Measurements from ENCODE around the gene PROCA1. TPM values are rescaled to one million over a fixed set of nuclear protein-coding genes. Genes with fewer than 3 reads are reported as not detected.

The PROCA1 gene
- total and polyA plus RNA-seq, 9 of the 15 experiments (the other 6 are each of a cell fraction or from before 2014, with no cell fraction given): 0.78 to 16.2 (median 5.6) TPM

DNA sequence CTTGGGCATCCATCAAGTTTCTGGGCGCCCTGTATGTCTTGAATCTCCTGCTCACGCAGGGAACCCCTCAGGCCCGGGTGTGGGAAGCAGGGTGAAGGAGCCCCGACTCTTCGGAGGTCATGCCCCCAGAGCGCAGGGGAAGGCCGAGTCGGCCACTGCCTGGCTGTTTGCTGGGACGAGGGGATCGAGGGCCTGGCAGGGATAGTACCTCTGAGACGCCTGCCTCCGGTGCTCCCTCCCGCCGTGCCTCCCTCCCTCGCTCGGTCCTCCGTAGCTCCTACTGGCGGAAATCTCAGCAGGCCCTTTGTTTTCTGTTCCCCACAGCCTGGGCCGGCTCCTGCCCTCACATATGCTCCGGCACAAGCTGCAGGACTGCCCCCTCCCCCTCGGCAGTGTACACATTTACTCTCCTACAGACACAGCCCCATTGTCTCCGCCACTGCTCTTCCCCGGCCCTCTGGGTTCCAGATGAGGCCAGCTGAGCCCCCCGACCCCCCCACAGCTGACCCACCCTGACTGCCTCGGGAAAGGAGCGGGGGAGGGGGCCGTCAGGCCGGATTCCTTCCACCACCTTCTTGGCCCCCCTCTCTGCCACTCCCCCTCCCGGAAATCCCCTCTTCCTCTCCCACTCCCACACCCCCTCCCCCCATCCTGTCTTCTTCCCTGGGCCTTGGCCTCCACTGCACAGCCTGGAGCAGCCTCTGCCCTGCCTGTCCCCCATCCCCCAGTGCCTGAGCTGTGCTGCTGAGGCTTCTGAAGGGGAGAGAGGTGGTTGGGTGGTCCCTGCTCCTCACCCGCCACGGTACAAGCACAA is 33.5 kb upstream of the PROCA1 start (continued):
- TF ChIP-seq SIN3A (IDR thresholded peaks at IDR 0.05; ENCODE audit: borderline replicate concordance in 2 of 2, control insufficient read depth in 1 of 2, low read depth in 2 of 2, low read length in 2 of 2) (peak in 1 of 2 experiments; percentile 19; a peak in 1 of 4 replicates), TBP (optimal IDR thresholded peaks at IDR 0.05; ENCODE audit: low read depth, low read length) (peak; percentile 13), RBM22 (IDR thresholded peaks at IDR 0.05; ENCODE audit: low read depth, low read length, poor library complexity, severe bottlenecking) (peak; percentile 65), ZBTB7A (IDR thresholded peaks at IDR 0.05; ENCODE audit: borderline replicate concordance, control insufficient read depth, low read depth, low read length) (peak; percentile 59), SREBF1 (IDR thresholded peaks at IDR 0.05; ENCODE audit: borderline replicate concordance, low read depth, low read length) (no peak), PCBP1 (IDR thresholded peaks at IDR 0.05; ENCODE audit: low read depth, low read length, poor library complexity, severe bottlenecking) (peak; percentile 16), RBM17 (IDR thresholded peaks at IDR 0.05; ENCODE audit: borderline replicate concordance, low read depth, low read length) (no peak), YY1 (IDR thresholded peaks at IDR 0.05; ENCODE audit: borderline replicate concordance in 1 of 3, control insufficient read depth in 1 of 3, extremely low read depth in 1 of 3, insufficient read depth in 3 of 3, insufficient read length in 1 of 3, insufficient replicate concordance in 2 of 3, low read depth in 1 of 3, low read length in 2 of 3) (peak in 1 of 3 experiments; percentile 51), TAF7 (tag; IDR thresholded peaks at IDR 0.05) (no peak), SRF (CRISPR knock-in tag; IDR thresholded peaks at IDR 0.05) (0 out of 4 replicates have a peak, but pooled peaks of 1 of the 2 experiments have one; percentile 21), PHF8 (IDR thresholded peaks at IDR 0.05; ENCODE audit: borderline replicate concordance, low read length) (peak; percentile 34; the same call in 1 of the 2 replicates), NCOA4 (IDR thresholded peaks at IDR 0.05; ENCODE audit: partially characterized antibody) (no peak), KDM4B (IDR thresholded peaks at IDR 0.05; ENCODE audit: borderline replicate concordance in 2 of 2, low read depth in 1 of 2) (0 out of 4 replicates have a peak, but pooled peaks of 1 of the 2 experiments have one; percentile 19), HMG20A (CRISPR knock-in tag; conservative IDR thresholded peaks at IDR 0.05) (no peak), POLR2G (IDR thresholded peaks at IDR 0.05; ENCODE audit: low read depth, low read length) (peak; percentile 76), PRPF4 (IDR thresholded peaks at IDR 0.05; ENCODE audit: insufficient read depth, low read depth, low read length, poor library complexity, severe bottlenecking) (no peak)
- TF ChIP-seq, protein P1, sequence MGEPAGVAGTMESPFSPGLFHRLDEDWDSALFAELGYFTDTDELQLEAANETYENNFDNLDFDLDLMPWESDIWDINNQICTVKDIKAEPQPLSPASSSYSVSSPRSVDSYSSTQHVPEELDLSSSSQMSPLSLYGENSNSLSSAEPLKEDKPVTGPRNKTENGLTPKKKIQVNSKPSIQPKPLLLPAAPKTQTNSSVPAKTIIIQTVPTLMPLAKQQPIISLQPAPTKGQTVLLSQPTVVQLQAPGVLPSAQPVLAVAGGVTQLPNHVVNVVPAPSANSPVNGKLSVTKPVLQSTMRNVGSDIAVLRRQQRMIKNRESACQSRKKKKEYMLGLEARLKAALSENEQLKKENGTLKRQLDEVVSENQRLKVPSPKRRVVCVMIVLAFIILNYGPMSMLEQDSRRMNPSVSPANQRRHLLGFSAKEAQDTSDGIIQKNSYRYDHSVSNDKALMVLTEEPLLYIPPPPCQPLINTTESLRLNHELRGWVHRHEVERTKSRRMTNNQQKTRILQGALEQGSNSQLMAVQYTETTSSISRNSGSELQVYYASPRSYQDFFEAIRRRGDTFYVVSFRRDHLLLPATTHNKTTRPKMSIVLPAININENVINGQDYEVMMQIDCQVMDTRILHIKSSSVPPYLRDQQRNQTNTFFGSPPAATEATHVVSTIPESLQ (CRISPR knock-in tag; IDR thresholded peaks at IDR 0.05): no peak
- TF ChIP-seq, protein P2, sequence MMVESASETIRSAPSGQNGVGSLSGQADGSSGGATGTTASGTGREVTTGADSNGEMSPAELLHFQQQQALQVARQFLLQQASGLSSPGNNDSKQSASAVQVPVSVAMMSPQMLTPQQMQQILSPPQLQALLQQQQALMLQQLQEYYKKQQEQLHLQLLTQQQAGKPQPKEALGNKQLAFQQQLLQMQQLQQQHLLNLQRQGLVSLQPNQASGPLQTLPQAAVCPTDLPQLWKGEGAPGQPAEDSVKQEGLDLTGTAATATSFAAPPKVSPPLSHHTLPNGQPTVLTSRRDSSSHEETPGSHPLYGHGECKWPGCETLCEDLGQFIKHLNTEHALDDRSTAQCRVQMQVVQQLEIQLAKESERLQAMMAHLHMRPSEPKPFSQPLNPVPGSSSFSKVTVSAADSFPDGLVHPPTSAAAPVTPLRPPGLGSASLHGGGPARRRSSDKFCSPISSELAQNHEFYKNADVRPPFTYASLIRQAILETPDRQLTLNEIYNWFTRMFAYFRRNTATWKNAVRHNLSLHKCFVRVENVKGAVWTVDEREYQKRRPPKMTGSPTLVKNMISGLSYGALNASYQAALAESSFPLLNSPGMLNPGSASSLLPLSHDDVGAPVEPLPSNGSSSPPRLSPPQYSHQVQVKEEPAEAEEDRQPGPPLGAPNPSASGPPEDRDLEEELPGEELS (CRISPR knock-in tag; IDR thresholded peaks at IDR 0.05; ENCODE audit: borderline replicate concordance): no peak; the same call in 1 of the 2 replicates
- TF ChIP-seq, protein P3, sequence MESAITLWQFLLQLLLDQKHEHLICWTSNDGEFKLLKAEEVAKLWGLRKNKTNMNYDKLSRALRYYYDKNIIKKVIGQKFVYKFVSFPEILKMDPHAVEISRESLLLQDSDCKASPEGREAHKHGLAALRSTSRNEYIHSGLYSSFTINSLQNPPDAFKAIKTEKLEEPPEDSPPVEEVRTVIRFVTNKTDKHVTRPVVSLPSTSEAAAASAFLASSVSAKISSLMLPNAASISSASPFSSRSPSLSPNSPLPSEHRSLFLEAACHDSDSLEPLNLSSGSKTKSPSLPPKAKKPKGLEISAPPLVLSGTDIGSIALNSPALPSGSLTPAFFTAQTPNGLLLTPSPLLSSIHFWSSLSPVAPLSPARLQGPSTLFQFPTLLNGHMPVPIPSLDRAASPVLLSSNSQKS (CRISPR knock-in tag; IDR thresholded peaks at IDR 0.05): no peak
